HEK293 (cell line): ENCODE data around the gene ZNF181.

ENCODE experiments used
- CTCF ChIP-seq: fragments of 450-650 bp; formaldehyde crosslinking; IDR thresholded peaks from 2 replicates; pipeline ENCODE4 v1.5.1; 2016; ENCODE audit warnings: missing biosample characterization, missing genetic modification characterization
- KLF8 ChIP-seq: fragments of 450-650 bp; formaldehyde crosslinking; IDR thresholded peaks from 2 replicates; pipeline ENCODE4 v1.5.1; 2016; ENCODE audit warnings: missing biosample characterization, missing genetic modification characterization
- ZNF157 ChIP-seq: fragments of 450-650 bp; formaldehyde crosslinking; IDR thresholded peaks from 2 replicates; pipeline ENCODE4 v1.5.1; 2016; ENCODE audit warnings: missing biosample characterization, missing genetic modification characterization
- ZNF175 ChIP-seq: fragments of 450-650 bp; formaldehyde crosslinking; IDR thresholded peaks from 2 replicates; pipeline ENCODE4 v1.5.1; 2016; ENCODE audit warnings: missing biosample characterization, missing genetic modification characterization

GRCh38 chr19:34786236-34786635 lies 52.2 kb downstream of the ZNF181 start:
- TF ChIP-seq ZNF175 (tag by site-specific recombination) (no peak), CTCF (tag by site-specific recombination) (no peak), ZNF157 (tag by site-specific recombination) (no peak), KLF8 (no peak)
